GM19099 (cell line): ENCODE results near the gene PNPLA3.

Experiments
- POLR2A ChIP-seq: IDR thresholded peaks from 3 replicates; pipeline ENCODE4 v1.6.1; 2011; ENCODE audit warnings: low read depth; ENCODE audit not compliant: insufficient read length; ENCODE audit errors: extremely low read depth

Gene PNPLA3

GRCh38 chr22:43956805-43957463 lies 33.3 kb downstream of the PNPLA3 start:
- TF ChIP-seq POLR2A = no peak

DNA sequence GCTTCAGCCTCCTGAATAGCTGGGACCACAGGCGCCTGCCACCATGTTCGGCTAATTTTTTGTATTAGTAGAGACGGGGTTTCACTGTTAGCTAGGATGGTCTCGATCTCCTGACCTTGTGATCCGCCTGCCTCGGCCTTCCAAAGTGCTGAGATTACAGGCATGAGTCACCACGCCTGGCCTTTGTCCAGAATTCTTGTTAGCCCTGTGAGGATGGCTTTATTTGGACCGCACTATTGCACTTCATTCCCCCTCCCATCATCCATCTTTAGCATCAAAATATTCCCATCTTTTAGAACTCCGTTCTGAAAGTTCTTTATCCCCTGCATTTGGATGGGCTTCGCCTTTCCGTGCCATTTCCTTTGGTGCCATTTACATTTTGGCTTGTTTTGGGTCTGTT lies 34.3 kb downstream of the PNPLA3 start:
- TF ChIP-seq POLR2A = no peak

DNA sequence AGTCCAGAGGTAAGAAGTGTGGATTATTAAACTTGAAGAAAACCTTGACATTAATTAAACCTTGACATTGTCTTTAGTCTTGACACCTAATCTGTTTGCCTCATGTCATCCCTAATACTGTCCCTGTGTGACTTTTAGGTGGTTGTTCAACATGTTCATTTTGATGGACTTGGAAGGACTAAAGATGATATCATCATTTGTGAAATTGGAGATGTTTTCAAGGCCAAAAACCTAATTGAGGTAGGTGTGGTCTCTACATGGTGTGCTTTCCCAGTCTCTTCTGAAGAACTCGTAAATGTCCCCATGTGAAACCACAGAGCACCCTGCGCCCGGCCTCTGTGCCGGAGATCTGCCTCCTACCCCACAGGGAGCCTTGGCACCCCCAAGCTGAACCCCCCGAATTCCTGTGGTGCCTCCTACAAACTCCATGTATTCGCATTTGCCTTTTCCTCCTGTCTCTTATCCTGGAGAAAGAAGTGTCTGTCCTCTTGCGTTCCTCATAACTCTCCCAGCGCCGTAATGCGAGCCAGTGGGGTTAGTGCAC lies 40.8 kb downstream of the PNPLA3 start:
- no peak for TF ChIP-seq POLR2A

GRCh38 chr22:43967069-43967468 lies 43.5 kb downstream of the PNPLA3 start:
- TF ChIP-seq POLR2A = no peak

- no peak for TF ChIP-seq POLR2A
Observed at GRCh38 chr22:43968614-43969013, 45.0 kb downstream of the PNPLA3 start.

- no peak for TF ChIP-seq POLR2A
Observed at GRCh38 chr22:43969021-43969878, 45.6 kb downstream of the PNPLA3 start.

- TF ChIP-seq POLR2A = no peak
Observed at GRCh38 chr22:43969989-43970755, 46.6 kb downstream of the PNPLA3 start.

DNA sequence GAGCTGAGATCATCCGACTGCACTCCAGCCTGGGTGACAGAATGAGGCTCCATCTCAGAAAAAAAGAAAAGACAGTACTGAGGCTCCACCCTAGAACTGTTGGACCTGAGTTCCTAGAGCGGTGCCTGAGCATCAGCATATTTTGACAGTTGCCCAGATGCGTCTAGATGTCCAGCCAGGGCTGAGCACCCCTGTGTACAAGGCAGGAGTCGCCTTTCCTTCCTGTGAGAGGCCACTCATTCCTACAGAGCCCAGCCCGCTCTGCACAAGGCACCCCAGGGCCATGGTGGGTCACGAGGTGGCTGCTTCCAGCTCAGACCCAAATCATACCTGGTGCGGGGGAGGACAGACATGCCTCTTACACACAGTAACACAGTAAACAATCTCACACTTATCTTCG lies 47.5 kb downstream of the PNPLA3 start:
- TF ChIP-seq POLR2A = no peak

DNA sequence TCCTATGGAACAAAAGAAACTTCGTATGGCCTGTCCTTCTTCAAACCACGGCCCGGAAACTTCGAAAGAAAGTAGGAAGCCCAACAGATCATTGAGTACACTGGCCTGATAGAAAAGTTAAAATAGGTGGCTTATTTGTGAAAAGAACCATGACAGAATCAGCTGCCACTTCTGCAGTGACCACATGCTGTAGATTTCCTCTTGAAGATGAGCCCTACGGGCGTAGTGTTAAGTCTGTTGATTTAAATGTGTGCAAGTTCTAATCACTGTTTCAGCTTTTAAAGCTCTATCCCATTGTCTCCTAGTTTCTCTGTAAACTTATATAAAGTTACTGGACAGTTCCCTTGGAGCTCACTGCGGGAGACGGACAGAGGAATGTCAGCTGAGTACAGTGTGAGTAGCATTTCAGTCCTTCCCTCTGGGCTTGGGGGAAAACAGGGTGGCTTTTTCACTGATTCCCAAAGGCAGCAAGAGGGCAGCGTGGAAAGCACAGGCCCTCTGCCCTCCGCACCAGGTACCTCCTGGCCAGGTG lies 49.4 kb downstream of the PNPLA3 start:
- TF ChIP-seq POLR2A = no peak

DNA sequence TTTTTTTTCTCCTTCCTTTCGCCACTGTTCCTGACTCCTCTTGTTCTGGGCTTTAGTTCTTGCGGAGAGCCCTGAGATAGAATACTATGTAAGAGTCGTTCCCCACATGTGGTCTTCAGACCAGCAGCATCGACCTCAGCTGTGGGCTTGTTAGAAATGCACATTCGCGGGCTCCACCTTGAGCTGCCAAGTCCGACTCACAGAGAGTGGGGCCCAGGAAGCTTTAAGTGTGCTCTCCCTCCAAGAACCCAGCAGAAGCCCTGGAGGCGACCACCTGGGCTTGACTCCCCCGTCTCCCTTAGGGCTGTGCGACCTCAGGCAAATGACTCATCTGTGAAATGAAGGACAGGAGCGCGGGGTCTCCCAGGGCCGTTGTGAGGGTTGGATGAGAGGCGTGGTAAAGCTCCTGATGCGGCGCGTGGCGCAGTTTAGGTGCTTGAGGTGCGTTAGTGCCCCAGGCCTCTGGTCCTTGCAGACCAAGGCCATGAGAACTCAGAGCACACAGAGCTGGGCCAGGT lies 50.5 kb downstream of the PNPLA3 start:
- TF ChIP-seq POLR2A = no peak

DNA sequence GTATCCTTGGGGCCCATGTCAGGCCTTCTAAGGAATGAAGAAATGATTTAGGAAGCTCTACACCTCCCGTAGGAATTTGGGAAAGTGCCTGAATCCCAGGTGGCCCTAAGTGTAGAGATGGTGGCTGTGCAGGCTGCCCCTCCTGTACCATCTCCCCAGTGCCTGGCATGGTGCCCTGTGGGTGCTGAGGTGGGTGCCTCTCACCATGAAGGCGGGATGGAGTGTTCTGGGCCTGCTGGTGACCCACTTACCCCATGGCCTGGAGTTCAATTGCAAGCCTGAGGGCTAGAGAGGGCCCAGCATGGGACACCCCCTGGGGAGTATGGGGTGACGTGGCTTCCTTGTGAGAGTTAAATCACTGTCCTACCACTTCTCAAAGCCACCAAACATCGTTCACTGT lies 51.4 kb downstream of the PNPLA3 start:
- TF ChIP-seq POLR2A = no peak

- TF ChIP-seq POLR2A = no peak
Observed at GRCh38 chr22:43976861-43977795, 53.5 kb downstream of the PNPLA3 start.

DNA sequence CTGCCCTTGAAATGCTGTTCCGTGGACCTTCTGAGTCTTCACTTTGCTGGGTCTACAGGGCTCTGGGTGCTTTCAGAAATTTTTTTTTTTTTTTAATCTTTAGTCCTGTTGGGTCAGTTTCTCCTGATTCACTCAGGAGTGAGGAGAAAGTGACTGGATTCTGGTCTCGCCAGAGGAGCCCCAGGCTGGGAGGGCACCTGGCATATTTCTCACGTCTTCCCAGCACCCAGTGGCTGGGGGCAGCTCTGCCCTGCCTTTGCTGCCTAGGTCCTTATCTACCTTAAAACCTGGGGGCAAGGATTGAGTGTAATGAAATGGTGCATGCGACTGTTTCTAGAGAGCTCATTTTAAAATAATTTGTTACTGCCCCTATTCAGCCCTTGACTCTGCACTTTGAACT lies 55.0 kb downstream of the PNPLA3 start:
- TF ChIP-seq POLR2A = no peak

DNA sequence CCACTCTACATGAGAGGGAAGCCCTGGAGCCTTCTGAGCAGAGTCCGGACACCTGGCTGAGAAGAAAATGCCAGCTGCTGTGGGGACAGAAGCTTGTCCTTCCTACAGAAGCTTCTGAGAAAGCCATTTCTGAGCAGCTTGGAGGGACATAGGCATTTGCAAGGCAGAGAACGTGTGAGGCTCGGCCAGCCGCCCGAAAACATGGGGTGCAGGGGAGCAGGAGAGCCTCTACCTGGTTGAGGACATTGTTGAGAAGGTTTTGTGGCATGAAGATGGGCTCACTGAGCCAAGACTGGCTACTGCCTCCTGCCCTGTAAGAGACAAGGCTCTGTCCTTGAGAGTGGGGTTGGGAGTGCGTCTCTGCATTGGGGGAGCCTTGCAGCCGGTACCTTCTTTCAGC lies 57.0 kb downstream of the PNPLA3 start:
- no peak for TF ChIP-seq POLR2A
